SK-N-SH (cell line): ENCODE data around the gene SLC6A9. TPM values are rescaled to one million over a fixed set of nuclear protein-coding genes. Genes with fewer than 3 reads are reported as not detected.

Source experiments
- CTCF ChIA-PET: fragments of 300-600, 350-600 bp; formaldehyde crosslinking; extraction: SDS; loops from one replicate; lab custom pipeline; 2021; lab: Yijun Ruan, JAX
- POLR2A ChIA-PET: fragments of 350-600 bp; sonication (Branson Sonifier 250); formaldehyde crosslinking; extraction: SDS; loops from one replicate; lab custom pipeline; 2020; ENCODE audit warnings: antibody characterized with exemption, inconsistent platforms; lab: Yijun Ruan, JAX
- DNase-seq: peaks from one replicate; pipeline ENCODE4 v3.0.0; 2012
- H2AFZ ChIP-seq: fragments of 200-600 bp; sonication (generic); 2 replicates; pipeline ENCODE4 v1.8.1; 2016; ENCODE audit warnings: antibody characterized with exemption, mild to moderate bottlenecking, low read depth
- H3F3A ChIP-seq: fragments of 200-600 bp; sonication (generic); replicated peaks from 2 replicates; pipeline ENCODE3; 2016; ENCODE audit warnings: antibody characterized with exemption, mild to moderate bottlenecking; ENCODE audit not compliant: insufficient read depth
- H3K27ac ChIP-seq, 2 experiments: fragments of 200-500 bp in 1 of 2; fragments of 200-600 bp in 1 of 2; sonication (Bioruptor generic) in 1 of 2; sonication (generic), shearing (Covaris generic) in 1 of 2; 2 replicates each; pipeline versions ENCODE4 v1.5.1 to v1.6.1; 2014 to 2016; ENCODE audit warnings: low read depth in 2 of 2, inconsistent platforms in 1 of 2, low read length in 1 of 2, mild to moderate bottlenecking in 1 of 2, mixed read lengths in 1 of 2
- H3K27me3 ChIP-seq: fragments of 200-600 bp; sonication (generic), shearing (Covaris generic); 2 replicates; pipeline ENCODE4 v1.6.1; 2016; ENCODE audit warnings: mixed run types; ENCODE audit not compliant: insufficient read depth
- H3K36me3 ChIP-seq, 2 experiments: fragments of 200-500 bp in 1 of 2; fragments of 200-600 bp in 1 of 2; sonication (Bioruptor generic) in 1 of 2; sonication (generic) in 1 of 2; replicated peaks in 1 of 2; 2 replicates each; pipeline versions ENCODE3 to v1.5.1; 2014 to 2016; ENCODE audit warnings: low read length in 1 of 2, mild to moderate bottlenecking in 1 of 2; ENCODE audit not compliant: insufficient read depth in 2 of 2, control insufficient read depth in 1 of 2
- H3K4me1 ChIP-seq, 2 experiments: fragments of 200-500 bp in 1 of 2; fragments of 200-600 bp in 1 of 2; sonication (Bioruptor generic) in 1 of 2; sonication (generic), shearing (Covaris generic) in 1 of 2; 2 replicates each; pipeline versions ENCODE4 v1.5.1 to v1.6.1; 2014 to 2016; ENCODE audit warnings: low read depth in 1 of 2, low read length in 1 of 2, mixed run types in 1 of 2; ENCODE audit not compliant: insufficient read depth in 2 of 2, control insufficient read depth in 1 of 2
- H3K4me2 ChIP-seq: fragments of 200-600 bp; sonication (generic), shearing (Covaris generic); 2 replicates; pipeline ENCODE4 v1.6.1; 2017; ENCODE audit warnings: mixed run types
- H3K4me3 ChIP-seq, 2 experiments: fragments of 200-500 bp in 1 of 2; fragments of 200-600 bp in 1 of 2; sonication (Bioruptor generic) in 1 of 2; sonication (generic), shearing (Covaris generic) in 1 of 2; 2 replicates each; pipeline versions ENCODE4 v1.5.1 to v1.8.1; 2014 to 2016; ENCODE audit warnings: low read depth in 2 of 2, inconsistent platforms in 1 of 2, low read length in 1 of 2, mild to moderate bottlenecking in 1 of 2, mixed read lengths in 1 of 2, moderate library complexity in 1 of 2
- H3K79me2 ChIP-seq: fragments of 200-600 bp; sonication (generic); 2 replicates; pipeline ENCODE4 v1.8.1; 2017; ENCODE audit warnings: mild to moderate bottlenecking; ENCODE audit not compliant: insufficient read depth
- H3K9ac ChIP-seq: fragments of 200-600 bp; sonication (generic); 2 replicates; pipeline ENCODE4 v1.6.1; 2017; ENCODE audit warnings: mixed run types
- H3K9me2 ChIP-seq: fragments of 200-600 bp; sonication (generic); 2 replicates; pipeline ENCODE4 v1.6.1; 2017; ENCODE audit warnings: mixed run types
- H3K9me3 ChIP-seq: fragments of 200-600 bp; sonication (generic); 2 replicates; pipeline ENCODE4 v1.6.1; 2017; ENCODE audit warnings: mixed run types, mild to moderate bottlenecking, moderate library complexity
- H4K20me1 ChIP-seq: fragments of 200-600 bp; sonication (generic); 2 replicates; pipeline ENCODE4 v1.6.1; 2017; ENCODE audit warnings: mild to moderate bottlenecking, mixed run types; ENCODE audit not compliant: insufficient read depth
- CHD2 ChIP-seq: fragments of 150-350 bp; IDR thresholded peaks from 2 replicates; pipeline ENCODE4 v1.6.1; 2018; ENCODE audit warnings: low read length; ENCODE audit not compliant: partially characterized antibody
- CTCF ChIP-seq: fragments of 200-600 bp; sonication (generic); IDR thresholded peaks from 2 replicates; pipeline ENCODE4 v1.6.1; 2017; ENCODE audit warnings: antibody characterized with exemption, mild to moderate bottlenecking, moderate library complexity
- ELF1 ChIP-seq: IDR thresholded peaks from 2 replicates; pipeline ENCODE4 v1.4.0; 2012
- EP300 ChIP-seq, 2 experiments: IDR thresholded peaks; 2 replicates each; pipeline versions ENCODE4 v1.4.0 to v1.6.1; 2012; ENCODE audit warnings: borderline replicate concordance in 1 of 2, low read depth in 1 of 2, low read length in 1 of 2
- EZH2phosphoT487 ChIP-seq: fragments of 200-600 bp; sonication (generic); IDR thresholded peaks from 2 replicates; pipeline ENCODE4 v1.6.1; 2017; ENCODE audit warnings: low read depth, mixed run types, mild to moderate bottlenecking, antibody characterized with exemption, moderate library complexity, borderline replicate concordance
- FOSL2 ChIP-seq: IDR thresholded peaks from 2 replicates; pipeline ENCODE4 v1.4.0; 2012; ENCODE audit warnings: low read depth, mild to moderate bottlenecking, moderate library complexity, borderline replicate concordance
- GABPA ChIP-seq: IDR thresholded peaks from 2 replicates; pipeline ENCODE4 v1.4.0; 2012; ENCODE audit warnings: low read depth, mild to moderate bottlenecking
- MEF2A ChIP-seq: IDR thresholded peaks from 2 replicates; pipeline ENCODE4 v1.4.0; 2012; ENCODE audit warnings: low read depth, borderline replicate concordance
- MXI1 ChIP-seq: IDR thresholded peaks from 2 replicates; pipeline ENCODE4 v1.6.1; 2012; ENCODE audit warnings: mild to moderate bottlenecking, low read depth, low read length, improper control_type of control experiment
- NFIC ChIP-seq: IDR thresholded peaks from 2 replicates; pipeline ENCODE4 v1.4.0; 2012; ENCODE audit warnings: borderline replicate concordance
- NRF1 ChIP-seq: IDR thresholded peaks from 2 replicates; pipeline ENCODE4 v1.6.1; 2012; ENCODE audit warnings: low read depth, mild to moderate bottlenecking, low read length
- RFX5 ChIP-seq: IDR thresholded peaks from 2 replicates; pipeline ENCODE4 v1.6.1; 2012; ENCODE audit warnings: mild to moderate bottlenecking, improper control_type of control experiment, low read length
- SIN3A ChIP-seq: IDR thresholded peaks from 2 replicates; pipeline ENCODE4 v1.6.1; 2012; ENCODE audit warnings: low read depth, mild to moderate bottlenecking, low read length, moderate library complexity, borderline replicate concordance
- TAF1 ChIP-seq: IDR thresholded peaks from 2 replicates; pipeline ENCODE4 v1.6.1; 2012; ENCODE audit warnings: low read depth, mild to moderate bottlenecking, low read length, moderate library complexity, borderline replicate concordance
- TCF12 ChIP-seq: IDR thresholded peaks from 2 replicates; pipeline ENCODE4 v1.4.0; 2012
- USF1 ChIP-seq: IDR thresholded peaks from 2 replicates; pipeline ENCODE4 v1.4.0; 2012; ENCODE audit warnings: low read depth, borderline replicate concordance
- WGBS: methylation state at CpG from one replicate; pipeline ENCODE4 v1.1.6; 2017; ENCODE audit warnings: low lambda C conversion rate; 5-methylcytosine and 5-hydroxymethylcytosine counted together
- polyA plus RNA-seq, 3 experiments: library from polyadenylated mRNA; depleted of rRNA; stranded (reverse); fragments of >200 nt; gene quantifications; 2 replicates each; pipeline ENCODE4 v1.2.3, GENCODE V29; 2012

SLC6A9 gene
- polyA plus RNA-seq, 1 of the 3 experiments (the other 2 are of a cell fraction), result 3.9 TPM

- WGBS, result 92% methylated on average over 12 of the region's 12 CpGs
- Histone ChIP-seq H3K36me3 (peaks cover 4 to 21% of the 10 kb centered on the region in 2 experiments), H2AFZ (no peak overlapping the region), H3K9me3 (no peaks in the 10 kb centered on the region), H3K4me3 (no peak overlapping the region), H3K27me3 (no peaks in the 10 kb centered on the region), H3K9ac (no peak overlapping the region), H3K4me2 (no peak overlapping the region), H3K79me2 (peaks cover 42% of the 10 kb centered on the region), H3K4me1 (peaks cover 0 to 19% of the 10 kb centered on the region in 2 experiments; a peak in 1 of 4 replicates), H3K27ac (no peak overlapping the region), H3F3A (no peaks in the 10 kb centered on the region), H4K20me1 (peaks cover 10% of the 10 kb centered on the region), H3K9me2 (no peaks in the 10 kb centered on the region)
- POLR2A ChIA-PET, result interaction anchor here (0.6 kb wide), 1 partner anchor 694 kb away, joined by 5 read pairs; no protein-coding TSS in a partner anchor
- CTCF ChIA-PET, result interaction anchor here (1.1 to 2.1 kb wide), 4 partner anchors 11 to 53 kb away, joined by 4 to 5 read pairs (median 4); no protein-coding TSS in a partner anchor
- no peak for TF ChIP-seq RFX5
- no peak for TF ChIP-seq NFIC
- TF ChIP-seq MXI1, result no peak
- no peak for TF ChIP-seq TAF1
- TF ChIP-seq GABPA, result no peak
- TF ChIP-seq EP300 (IDR thresholded peaks at IDR 0.05; ENCODE audit: borderline replicate concordance in 1 of 2, low read depth in 1 of 2, low read length in 1 of 2), result no peak
- no peak for DNase-seq
Observed at GRCh38 chr1:43983253-43983899, 47.9 kb downstream of the SLC6A9 start.

GRCh38 chr1:43982808-43983207 lies 48.5 kb downstream of the SLC6A9 start:
- CTCF ChIA-PET, result interaction anchor here (2.1 kb wide), 1 partner anchor 12 kb away, joined by 5 read pairs; no protein-coding TSS in a partner anchor
- H3K27ac ChIP-seq, result no peak overlapping the region
- peaks cover 9 to 23% of the 10 kb centered on the region in 2 experiments for H3K36me3 ChIP-seq
- no peak overlapping the region for H3K4me2 ChIP-seq
- WGBS, result 96% methylated on average over 15 of the region's 15 CpGs
- TF ChIP-seq CTCF (no peak), CHD2 (no peak)
- H3F3A ChIP-seq, result no peaks in the 10 kb centered on the region
- H3K4me3 ChIP-seq, result no peak overlapping the region
- peaks cover 0 to 24% of the 10 kb centered on the region in 2 experiments; a peak in 1 of 4 replicates for H3K4me1 ChIP-seq
- no peaks in the 10 kb centered on the region for H3K9me3 ChIP-seq
- peaks cover 10% of the 10 kb centered on the region for H4K20me1 ChIP-seq
- no peaks in the 10 kb centered on the region for H3K9me2 ChIP-seq
- POLR2A ChIA-PET, result no interaction called here
- no peak overlapping the region for H3K9ac ChIP-seq
- H3K27me3 ChIP-seq, result no peaks in the 10 kb centered on the region
- H3K79me2 ChIP-seq, result peaks cover 47% of the 10 kb centered on the region
- H2AFZ ChIP-seq, result no peak overlapping the region
- no peak for DNase-seq

GRCh38 chr1:43982241-43982640 lies 49.0 kb downstream of the SLC6A9 start:
- no peak overlapping the region for H3K4me3 ChIP-seq
- no peak for DNase-seq
- ChIA-PET POLR2A (no interaction called here), CTCF (interaction anchor here (2.1 kb wide), 1 partner anchor 12 kb away, joined by 5 read pairs; no protein-coding TSS in a partner anchor)
- H3K27me3 ChIP-seq, result no peaks in the 10 kb centered on the region
- no peak overlapping the region for H3K9ac ChIP-seq
- peaks cover 12 to 29% of the 10 kb centered on the region in 2 experiments for H3K36me3 ChIP-seq
- H3K9me2 ChIP-seq, result no peaks in the 10 kb centered on the region
- no peak overlapping the region for H2AFZ ChIP-seq
- H3F3A ChIP-seq, result peaks cover 3% of the 10 kb centered on the region
- no peak overlapping the region for H3K4me2 ChIP-seq
- WGBS, result 100% methylated on average over 2 of the region's 8 CpGs
- H3K4me1 ChIP-seq, result peaks cover 0 to 24% of the 10 kb centered on the region in 2 experiments; a peak in 1 of 4 replicates
- H4K20me1 ChIP-seq, result peaks cover 10% of the 10 kb centered on the region
- peaks cover 52% of the 10 kb centered on the region for H3K79me2 ChIP-seq
- H3K9me3 ChIP-seq, result no peaks in the 10 kb centered on the region
- H3K27ac ChIP-seq, result no peak overlapping the region
- no peak for TF ChIP-seq SIN3A
- TF ChIP-seq RFX5, result no peak
- no peak for TF ChIP-seq TCF12
- no peak for TF ChIP-seq CTCF
- no peak for TF ChIP-seq FOSL2
- no peak for TF ChIP-seq CHD2
- TF ChIP-seq ELF1, result no peak
- TF ChIP-seq USF1, result no peak
- no peak for TF ChIP-seq TAF1
- no peak for TF ChIP-seq EZH2phosphoT487
- TF ChIP-seq NRF1, result no peak
- TF ChIP-seq MEF2A, result no peak
